Right lobe of liver (tissue), 6 donors: ENCODE data around the gene MIAT. TPM values are rescaled to one million over a fixed set of nuclear protein-coding genes. Genes with fewer than 3 reads are reported as not detected.

Experiments used
- ATAC-seq, 4 donors: fragments of 200-7000 bp; cut with Tn5 transposase; one replicate each; pipeline ENCODE4 v1.9.1; 2020; ENCODE audit warnings: mild to moderate bottlenecking in 4 of 4, moderate library complexity in 4 of 4
- DNase-seq, 3 donors: peaks; one replicate each; pipeline ENCODE4 v3.0.0-alpha.2; 2020
- H3K27ac ChIP-seq, 3 donors: fragments of 200-600 bp; one replicate each; pipeline ENCODE4 v1.8.0; 2022
- H3K27me3 ChIP-seq, 2 donors: fragments of 200-600 bp; one replicate each; pipeline ENCODE4 v1.8.0; 2022
- H3K36me3 ChIP-seq, 4 donors: fragments of 200-600 bp; sonication (generic) in 1 of 4; one replicate each; pipeline versions ENCODE4 v1.5.1 to v1.8.0; 2017 to 2022; ENCODE audit warnings: control low read depth in 1 of 4
- H3K4me1 ChIP-seq, 4 donors: fragments of 200-600 bp; sonication (generic) in 1 of 4; one replicate each; pipeline versions ENCODE4 v1.5.1 to v1.8.0; 2017 to 2022; ENCODE audit warnings: control low read depth in 1 of 4
- H3K4me3 ChIP-seq, 3 donors: fragments of 200-600 bp; one replicate each; pipeline ENCODE4 v1.8.0; 2022
- H3K9me3 ChIP-seq, 4 donors: fragments of 200-600 bp; sonication (generic) in 1 of 4; one replicate each; pipeline versions ENCODE4 v1.5.1 to v1.8.0; 2017 to 2022; ENCODE audit warnings: control low read depth in 1 of 4
- POLR2A ChIP-seq: fragments of 450-650 bp; IDR thresholded peaks from one replicate; pipeline ENCODE4 v1.6.1; 2017; ENCODE audit warnings: antibody characterized with exemption, mild to moderate bottlenecking
- WGBS: methylation state at CpG from one replicate; pipeline ENCODE4 v1.1.6; 2018; ENCODE audit warnings: low coverage, low lambda C conversion rate; ENCODE audit not compliant: insufficient coverage; ENCODE audit errors: missing lambda C conversion rate; 5-methylcytosine and 5-hydroxymethylcytosine counted together
- intact Hi-C, 2 donors: fragments of 100-400 bp; cut with DNase I; formaldehyde crosslinking; loops; one replicate each; pipeline versions ENCODE4 v1.11.2 to v1.14.1; 2022
- total RNA-seq, 6 experiments: library from RNA; depleted of rRNA in 2 of 6; stranded (reverse); fragments of >200 nt in 2 of 6; fragmentation: NEBNext Ultra II Directional in 3 of 6; extraction: Animal tissue kit (Norgen Biotek cat#: 25700) in 3 of 6; gene quantifications; one replicate each; pipeline versions ENCODE4 v1.1.0 to v1.2.4, GENCODE V29; 2016 to 2023
- TF ChIP-seq, protein P1 (sequence below), 4 donors: fragments of 200-600 bp in 3 of 4; fragments of 450-650 bp in 1 of 4; IDR thresholded peaks; one replicate each; pipeline versions ENCODE4 v1.5.1 to v1.8.0; 2016 to 2022; ENCODE audit warnings: antibody characterized with exemption in 4 of 4, mild to moderate bottlenecking in 2 of 4
- donor health status: DM: no; HTN: yes; CAD: no.
- donor health status: DM: no; HTN: no; CAD: no.
- donor health status: DM: no; HTN: no; CAD: no.
- donor health status: DM: no; HTN: yes; CAD: no.
- donor health status: DM: no; HTN: yes; CAD: no.

Gene MIAT
- total RNA-seq, 6 experiments from 2014 or later: 0.19 to 3.2 (median 0.47) TPM

DNA sequence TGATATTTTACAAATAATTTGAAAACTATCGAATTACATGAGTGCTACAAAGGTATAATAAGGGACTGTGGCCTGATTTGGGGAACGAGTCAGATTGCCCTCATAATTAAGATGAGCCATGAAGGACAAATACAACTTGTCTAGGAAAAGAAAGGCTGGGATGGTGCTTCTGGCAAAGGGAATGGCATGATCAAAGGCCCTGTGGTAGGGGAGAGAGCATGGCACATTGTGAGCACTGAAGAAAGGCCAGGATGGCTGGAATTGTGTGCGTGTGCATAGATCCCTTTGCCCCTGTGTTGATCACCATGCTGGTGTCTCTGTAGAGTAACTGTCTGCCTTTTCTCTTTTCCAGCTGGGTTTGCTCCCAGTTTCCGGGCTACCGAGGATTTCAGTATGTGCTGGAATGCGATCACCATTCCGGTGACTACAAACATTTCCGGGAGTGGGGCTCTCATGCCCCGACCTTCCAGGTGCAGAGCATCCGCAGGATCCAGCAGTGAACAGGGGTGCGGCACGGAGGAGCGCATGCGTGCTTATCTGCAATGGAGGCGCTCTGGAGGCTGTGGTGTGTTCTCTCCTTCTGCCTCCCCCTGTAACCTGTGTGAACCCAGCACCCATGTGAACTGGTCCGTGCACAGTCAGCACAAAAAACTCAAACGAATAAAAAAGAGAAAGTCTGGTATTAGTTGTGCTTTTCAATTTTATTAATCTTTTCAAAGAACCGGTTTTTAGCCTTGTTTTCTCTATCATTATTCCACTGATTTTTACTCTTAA lies 27.2 kb upstream of the MIAT start:
- 89% methylated on average over 14 of the region's 18 CpGs for WGBS

DNA sequence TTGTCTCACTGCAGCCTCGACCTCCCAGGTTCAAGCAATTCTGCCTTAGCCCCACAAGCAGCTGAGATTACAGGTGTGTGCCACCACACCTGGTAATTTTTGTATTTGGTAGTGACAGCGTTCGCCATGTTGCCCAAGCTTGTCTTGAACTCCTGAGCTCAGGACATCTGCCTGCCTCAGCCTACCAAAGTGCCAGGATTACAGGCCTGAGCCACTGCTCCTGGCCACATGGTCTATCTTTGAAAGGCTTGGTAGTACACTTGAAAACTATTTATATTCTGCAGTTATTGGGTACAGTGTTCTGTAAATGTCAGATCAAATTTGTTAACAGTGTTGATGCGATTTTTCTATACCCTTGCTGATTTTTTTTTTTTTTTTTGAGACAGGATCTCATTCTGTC lies 26.1 kb upstream of the MIAT start:
- H3K27ac ChIP-seq: no peak overlapping the region
- H3K9me3 ChIP-seq: no peaks in the 10 kb centered on the region
- 92% methylated on average over 4 of the region's 4 CpGs for WGBS
- intact Hi-C loops: no loop called here
- no peak overlapping the region for H3K4me3 ChIP-seq
- DNase-seq (no peak), ATAC-seq (no peak)
- H3K4me1 ChIP-seq: no peaks in the 10 kb centered on the region
- no peak for TF ChIP-seq POLR2A
- TF ChIP-seq, protein P1, sequence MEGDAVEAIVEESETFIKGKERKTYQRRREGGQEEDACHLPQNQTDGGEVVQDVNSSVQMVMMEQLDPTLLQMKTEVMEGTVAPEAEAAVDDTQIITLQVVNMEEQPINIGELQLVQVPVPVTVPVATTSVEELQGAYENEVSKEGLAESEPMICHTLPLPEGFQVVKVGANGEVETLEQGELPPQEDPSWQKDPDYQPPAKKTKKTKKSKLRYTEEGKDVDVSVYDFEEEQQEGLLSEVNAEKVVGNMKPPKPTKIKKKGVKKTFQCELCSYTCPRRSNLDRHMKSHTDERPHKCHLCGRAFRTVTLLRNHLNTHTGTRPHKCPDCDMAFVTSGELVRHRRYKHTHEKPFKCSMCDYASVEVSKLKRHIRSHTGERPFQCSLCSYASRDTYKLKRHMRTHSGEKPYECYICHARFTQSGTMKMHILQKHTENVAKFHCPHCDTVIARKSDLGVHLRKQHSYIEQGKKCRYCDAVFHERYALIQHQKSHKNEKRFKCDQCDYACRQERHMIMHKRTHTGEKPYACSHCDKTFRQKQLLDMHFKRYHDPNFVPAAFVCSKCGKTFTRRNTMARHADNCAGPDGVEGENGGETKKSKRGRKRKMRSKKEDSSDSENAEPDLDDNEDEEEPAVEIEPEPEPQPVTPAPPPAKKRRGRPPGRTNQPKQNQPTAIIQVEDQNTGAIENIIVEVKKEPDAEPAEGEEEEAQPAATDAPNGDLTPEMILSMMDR (IDR thresholded peaks at IDR 0.05): no peak
- no peaks in the 10 kb centered on the region for H3K27me3 ChIP-seq
- H3K36me3 ChIP-seq: no peaks in the 10 kb centered on the region

More for the DNA sequence above, 27.2 kb upstream of the MIAT start:
- no peaks in the 10 kb centered on the region for H3K4me1 ChIP-seq
- DNase-seq (no peak), ATAC-seq (no peak)
- intact Hi-C loops: no loop called here
- no peaks in the 10 kb centered on the region for H3K9me3 ChIP-seq
- no peak overlapping the region for H3K4me3 ChIP-seq
- no peaks in the 10 kb centered on the region for H3K36me3 ChIP-seq
- no peak overlapping the region for H3K27ac ChIP-seq
- H3K27me3 ChIP-seq: no peaks in the 10 kb centered on the region
- TF ChIP-seq, protein P1 (IDR thresholded peaks at IDR 0.05): no peak
- TF ChIP-seq POLR2A: no peak

DNA sequence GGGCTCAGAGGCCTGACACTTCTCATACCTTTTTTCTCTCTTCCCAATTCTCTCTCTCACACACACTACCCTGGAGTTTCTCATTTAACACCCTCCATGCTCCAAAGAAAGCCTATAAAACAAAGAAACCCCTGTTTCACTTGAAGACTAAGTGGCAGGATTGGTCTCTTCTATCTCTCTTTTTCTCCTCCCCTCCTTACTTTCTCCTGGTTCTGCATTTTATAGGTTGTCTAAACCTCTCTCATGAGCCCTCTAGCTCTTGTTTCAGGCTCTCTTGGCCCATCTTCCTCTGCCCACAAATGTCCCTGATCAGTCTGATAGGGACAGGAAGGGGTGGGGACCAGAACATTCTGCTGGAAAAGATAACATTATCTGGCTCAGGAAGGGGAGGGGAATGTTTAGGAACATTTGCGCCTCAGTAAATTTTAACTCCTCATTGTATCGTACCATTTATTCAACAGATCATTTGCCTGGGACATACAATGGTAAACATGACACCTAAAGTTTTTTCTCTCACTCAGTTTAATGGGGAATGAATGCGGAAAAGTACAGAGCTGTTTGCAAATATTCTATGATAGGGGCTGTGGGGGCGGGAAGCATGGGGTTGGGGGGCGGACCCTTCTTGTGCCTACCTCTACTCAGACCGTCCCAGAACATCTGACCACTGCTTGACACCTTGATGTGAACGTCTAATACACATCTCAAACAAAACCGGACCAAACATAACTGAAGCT lies 24.8 kb upstream of the MIAT start:
- H3K4me3 ChIP-seq: no peak overlapping the region
- ATAC-seq: peak; percentile 31 to 74 (median 42)
- no peaks in the 10 kb centered on the region for H3K27me3 ChIP-seq
- 49% methylated on average over 4 of the region's 8 CpGs for WGBS
- no peaks in the 10 kb centered on the region for H3K36me3 ChIP-seq
- intact Hi-C loops: no loop called here
- TF ChIP-seq POLR2A: no peak
- TF ChIP-seq, protein P1 (IDR thresholded peaks at IDR 0.05): no peak
- no peak overlapping the region for H3K27ac ChIP-seq
- H3K4me1 ChIP-seq: no peaks in the 10 kb centered on the region
- DNase-seq: no peak
- H3K9me3 ChIP-seq: no peaks in the 10 kb centered on the region

DNA sequence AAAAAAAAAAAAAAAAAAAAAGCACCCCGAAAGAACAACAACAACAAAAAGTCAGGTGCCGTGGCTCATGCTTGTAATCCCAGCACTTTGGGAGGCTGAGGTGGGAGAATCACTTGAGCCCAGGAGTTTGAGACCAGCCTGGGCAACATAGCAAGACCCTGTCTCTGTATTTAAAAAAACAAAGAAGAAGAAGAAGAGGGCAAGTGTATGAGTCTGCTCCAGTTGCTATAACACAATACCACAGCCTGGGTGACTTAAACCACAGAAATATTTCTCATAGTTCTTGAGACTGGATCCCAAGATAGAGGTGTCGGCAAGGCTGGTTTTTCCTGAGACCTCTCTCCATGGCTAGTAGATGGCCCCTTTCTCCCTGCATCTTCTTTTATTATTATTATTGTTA lies 23.2 kb upstream of the MIAT start:
- Histone ChIP-seq H3K27ac (no peak overlapping the region), H3K4me1 (no peaks in the 10 kb centered on the region), H3K27me3 (no peaks in the 10 kb centered on the region), H3K9me3 (no peaks in the 10 kb centered on the region), H3K36me3 (no peaks in the 10 kb centered on the region), H3K4me3 (no peak overlapping the region)
- TF ChIP-seq, protein P1 (IDR thresholded peaks at IDR 0.05): no peak
- no peak for TF ChIP-seq POLR2A
- ATAC-seq: no peak
- no peak for DNase-seq
- WGBS: 83% methylated on average over 1 of the region's 3 CpGs
- intact Hi-C loops: no loop called here
